Measurements from ENCODE around the gene PLXNA2. TPM values are rescaled to one million over a fixed set of nuclear protein-coding genes. Genes with fewer than 3 reads are reported as not detected.

PLXNA2 gene
- polyA plus RNA-seq, 1 of the 3 experiments (the other 2 are of a cell fraction), result 8.5 TPM

DNA sequence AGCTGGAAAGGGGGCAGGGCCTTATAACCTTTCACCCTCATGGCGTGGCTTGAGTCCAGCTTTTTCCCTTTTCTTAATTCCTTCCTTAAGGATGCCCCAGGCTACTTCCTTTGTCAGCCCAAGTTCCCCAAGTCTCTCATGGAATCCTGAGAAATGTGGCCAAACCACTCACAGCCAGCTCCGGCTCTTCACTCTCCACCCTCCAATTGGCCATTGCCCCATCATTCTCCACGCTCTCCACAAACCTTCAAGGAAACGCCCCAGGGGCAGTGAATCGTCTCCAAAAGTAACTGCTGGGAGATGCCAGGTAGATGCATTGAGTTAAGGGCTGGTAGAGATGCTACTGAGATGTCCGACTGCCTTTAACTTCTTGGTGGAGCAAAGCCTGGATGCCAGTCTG, 219.8 kb downstream of the PLXNA2 start (continued):
- TF ChIP-seq SIN3A (IDR thresholded peaks at IDR 0.05; ENCODE audit: borderline replicate concordance, low read depth, low read length) (no peak), NRF1 (IDR thresholded peaks at IDR 0.05; ENCODE audit: low read depth, low read length) (no peak), RCOR1 (IDR thresholded peaks at IDR 0.05; ENCODE audit: low read length) (no peak), TCF12 (IDR thresholded peaks at IDR 0.05) (no peak), RAD21 (IDR thresholded peaks at IDR 0.05; ENCODE audit: low read length) (no peak)
- TF ChIP-seq, protein P1, sequence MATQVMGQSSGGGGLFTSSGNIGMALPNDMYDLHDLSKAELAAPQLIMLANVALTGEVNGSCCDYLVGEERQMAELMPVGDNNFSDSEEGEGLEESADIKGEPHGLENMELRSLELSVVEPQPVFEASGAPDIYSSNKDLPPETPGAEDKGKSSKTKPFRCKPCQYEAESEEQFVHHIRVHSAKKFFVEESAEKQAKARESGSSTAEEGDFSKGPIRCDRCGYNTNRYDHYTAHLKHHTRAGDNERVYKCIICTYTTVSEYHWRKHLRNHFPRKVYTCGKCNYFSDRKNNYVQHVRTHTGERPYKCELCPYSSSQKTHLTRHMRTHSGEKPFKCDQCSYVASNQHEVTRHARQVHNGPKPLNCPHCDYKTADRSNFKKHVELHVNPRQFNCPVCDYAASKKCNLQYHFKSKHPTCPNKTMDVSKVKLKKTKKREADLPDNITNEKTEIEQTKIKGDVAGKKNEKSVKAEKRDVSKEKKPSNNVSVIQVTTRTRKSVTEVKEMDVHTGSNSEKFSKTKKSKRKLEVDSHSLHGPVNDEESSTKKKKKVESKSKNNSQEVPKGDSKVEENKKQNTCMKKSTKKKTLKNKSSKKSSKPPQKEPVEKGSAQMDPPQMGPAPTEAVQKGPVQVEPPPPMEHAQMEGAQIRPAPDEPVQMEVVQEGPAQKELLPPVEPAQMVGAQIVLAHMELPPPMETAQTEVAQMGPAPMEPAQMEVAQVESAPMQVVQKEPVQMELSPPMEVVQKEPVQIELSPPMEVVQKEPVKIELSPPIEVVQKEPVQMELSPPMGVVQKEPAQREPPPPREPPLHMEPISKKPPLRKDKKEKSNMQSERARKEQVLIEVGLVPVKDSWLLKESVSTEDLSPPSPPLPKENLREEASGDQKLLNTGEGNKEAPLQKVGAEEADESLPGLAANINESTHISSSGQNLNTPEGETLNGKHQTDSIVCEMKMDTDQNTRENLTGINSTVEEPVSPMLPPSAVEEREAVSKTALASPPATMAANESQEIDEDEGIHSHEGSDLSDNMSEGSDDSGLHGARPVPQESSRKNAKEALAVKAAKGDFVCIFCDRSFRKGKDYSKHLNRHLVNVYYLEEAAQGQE (IDR thresholded peaks at IDR 0.05; ENCODE audit: low read depth, low read length), result no peak
- TF ChIP-seq, protein P2, sequence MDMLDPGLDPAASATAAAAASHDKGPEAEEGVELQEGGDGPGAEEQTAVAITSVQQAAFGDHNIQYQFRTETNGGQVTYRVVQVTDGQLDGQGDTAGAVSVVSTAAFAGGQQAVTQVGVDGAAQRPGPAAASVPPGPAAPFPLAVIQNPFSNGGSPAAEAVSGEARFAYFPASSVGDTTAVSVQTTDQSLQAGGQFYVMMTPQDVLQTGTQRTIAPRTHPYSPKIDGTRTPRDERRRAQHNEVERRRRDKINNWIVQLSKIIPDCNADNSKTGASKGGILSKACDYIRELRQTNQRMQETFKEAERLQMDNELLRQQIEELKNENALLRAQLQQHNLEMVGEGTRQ (IDR thresholded peaks at IDR 0.05; ENCODE audit: borderline replicate concordance, low read depth, low read length), result no peak

DNA sequence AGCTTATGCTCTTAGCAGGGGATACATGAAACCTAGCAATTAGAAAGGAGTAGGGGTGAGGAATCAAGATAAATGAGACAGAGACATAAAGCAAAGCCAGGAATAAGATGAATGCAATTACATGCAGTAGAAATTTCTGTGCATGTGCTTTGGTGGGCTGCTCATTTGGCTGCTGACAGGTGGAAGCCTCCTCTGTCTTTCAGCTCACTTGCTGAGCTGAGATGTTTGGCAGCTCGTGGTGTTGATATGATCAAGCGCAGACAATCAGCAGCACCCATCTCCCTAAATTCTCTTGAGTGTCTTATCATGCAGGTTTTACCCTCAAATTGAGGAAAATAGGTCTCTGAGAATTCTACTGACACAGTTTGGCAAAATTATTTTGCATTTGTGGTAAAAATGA, 224.9 kb downstream of the PLXNA2 start:
- no peak for TF ChIP-seq RAD21 (IDR thresholded peaks at IDR 0.05; ENCODE audit: low read length)
- TF ChIP-seq, protein P3, sequence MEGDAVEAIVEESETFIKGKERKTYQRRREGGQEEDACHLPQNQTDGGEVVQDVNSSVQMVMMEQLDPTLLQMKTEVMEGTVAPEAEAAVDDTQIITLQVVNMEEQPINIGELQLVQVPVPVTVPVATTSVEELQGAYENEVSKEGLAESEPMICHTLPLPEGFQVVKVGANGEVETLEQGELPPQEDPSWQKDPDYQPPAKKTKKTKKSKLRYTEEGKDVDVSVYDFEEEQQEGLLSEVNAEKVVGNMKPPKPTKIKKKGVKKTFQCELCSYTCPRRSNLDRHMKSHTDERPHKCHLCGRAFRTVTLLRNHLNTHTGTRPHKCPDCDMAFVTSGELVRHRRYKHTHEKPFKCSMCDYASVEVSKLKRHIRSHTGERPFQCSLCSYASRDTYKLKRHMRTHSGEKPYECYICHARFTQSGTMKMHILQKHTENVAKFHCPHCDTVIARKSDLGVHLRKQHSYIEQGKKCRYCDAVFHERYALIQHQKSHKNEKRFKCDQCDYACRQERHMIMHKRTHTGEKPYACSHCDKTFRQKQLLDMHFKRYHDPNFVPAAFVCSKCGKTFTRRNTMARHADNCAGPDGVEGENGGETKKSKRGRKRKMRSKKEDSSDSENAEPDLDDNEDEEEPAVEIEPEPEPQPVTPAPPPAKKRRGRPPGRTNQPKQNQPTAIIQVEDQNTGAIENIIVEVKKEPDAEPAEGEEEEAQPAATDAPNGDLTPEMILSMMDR (IDR thresholded peaks at IDR 0.05), result no peak
- TF ChIP-seq NFIC (IDR thresholded peaks at IDR 0.05; ENCODE audit: borderline replicate concordance), result no peak
- no peak for TF ChIP-seq EZH2phosphoT487 (IDR thresholded peaks at IDR 0.05; ENCODE audit: borderline replicate concordance, low read depth)
- no peak for TF ChIP-seq JUND (IDR thresholded peaks at IDR 0.05)
- TF ChIP-seq RCOR1 (IDR thresholded peaks at IDR 0.05; ENCODE audit: low read length), result no peak
- TF ChIP-seq, protein P1 (IDR thresholded peaks at IDR 0.05; ENCODE audit: low read depth, low read length), result no peak
- TF ChIP-seq FOXM1 (IDR thresholded peaks at IDR 0.05; ENCODE audit: low read depth), result no peak
- TF ChIP-seq, protein P2 (IDR thresholded peaks at IDR 0.05; ENCODE audit: borderline replicate concordance, low read depth, low read length), result no peak
- TF ChIP-seq CHD2 (IDR thresholded peaks at IDR 0.05; ENCODE audit: low read length, partially characterized antibody), result no peak
- CTCF ChIA-PET, result interaction anchor here (0.9 to 22.2 kb wide), 7 partner anchors 21 to 233 kb away, joined by 3 to 579 read pairs (median 5); partner anchors contain the start of gene PLXNA2
- DNase-seq, result no peak
- Histone ChIP-seq H2AFZ (ENCODE audit: low read depth) (no peak overlapping the region), H3K9ac (no peak overlapping the region), H3K79me2 (ENCODE audit: insufficient read depth) (no peaks in the 10 kb centered on the region), H3K9me3 (no peaks in the 10 kb centered on the region), H3F3A (replicated peaks; ENCODE audit: insufficient read depth) (peaks cover 18% of the 10 kb centered on the region), H3K4me1 (ENCODE audit: control insufficient read depth in 1 of 2, insufficient read depth in 2 of 2, low read depth in 1 of 2, low read length in 1 of 2) (peaks cover 0 to 5% of the 10 kb centered on the region in 2 experiments; a peak in 3 of 4 replicates), H3K27ac (ENCODE audit: low read depth in 2 of 2, low read length in 1 of 2) (no peak overlapping the region), H3K36me3 (replicated peaks in 1 of 2; ENCODE audit: control insufficient read depth in 1 of 2, insufficient read depth in 2 of 2, low read length in 1 of 2) (no peaks in the 10 kb centered on the region), H3K27me3 (ENCODE audit: insufficient read depth) (no peaks in the 10 kb centered on the region), H3K9me2 (no peaks in the 10 kb centered on the region), H3K4me2 (no peak overlapping the region), H4K20me1 (ENCODE audit: insufficient read depth) (no peaks in the 10 kb centered on the region), H3K4me3 (ENCODE audit: low read depth in 2 of 2, low read length in 1 of 2) (no peak overlapping the region)
- WGBS (ENCODE audit: low lambda C conversion rate), result 69% methylated on average over 2 of the region's 2 CpGs
- POLR2A ChIA-PET, result no interaction called here

Measured in SK-N-SH (cell line).